Vagina (tissue), 2 donors: ENCODE results near the gene SGSM1. TPM values are rescaled to one million over a fixed set of nuclear protein-coding genes. Genes with fewer than 3 reads are reported as not detected.

Source experiments
- DNase-seq, 2 donors: peaks; one replicate each; pipeline ENCODE4 v3.0.0-alpha.2; 2017; ENCODE audit errors: extremely low spot score in 2 of 2
- H3K27ac ChIP-seq: fragments of 200-600 bp; sonication (generic); one replicate; pipeline ENCODE4 v1.5.1; 2019
- H3K27me3 ChIP-seq: fragments of 200-600 bp; sonication (generic); one replicate; pipeline ENCODE4 v1.5.1; 2019
- H3K36me3 ChIP-seq, 2 donors: fragments of 200-600 bp; sonication (generic); one replicate each; pipeline ENCODE4 v1.5.1; 2017 to 2019
- H3K4me1 ChIP-seq: fragments of 200-600 bp; sonication (generic); one replicate; pipeline ENCODE4 v1.5.1; 2019
- H3K4me3 ChIP-seq, 2 donors: fragments of 200-600 bp; sonication (generic); 1 replicate in 1 of 2; 2 replicates in 1 of 2; pipeline ENCODE4 v1.5.1; 2016 to 2019
- H3K9me3 ChIP-seq: fragments of 200-600 bp; sonication (generic); one replicate; pipeline ENCODE4 v1.5.1; 2019
- CTCF ChIP-seq, 3 experiments: fragments of 450-650 bp in 2 of 3; fragments of 200-600 bp in 1 of 3; sonication (generic) in 1 of 3; IDR thresholded peaks; one replicate each; pipeline ENCODE4 v1.5.1; 2017 to 2019; ENCODE audit warnings: antibody characterized with exemption in 3 of 3, mild to moderate bottlenecking in 2 of 3, moderate library complexity in 2 of 3
- POLR2A ChIP-seq, 2 donors: fragments of 450-650 bp; IDR thresholded peaks; one replicate each; pipeline ENCODE4 v1.6.1; 2017; ENCODE audit warnings: antibody characterized with exemption in 2 of 2, mild to moderate bottlenecking in 2 of 2, moderate library complexity in 2 of 2
- POLR2AphosphoS5 ChIP-seq, 2 donors: sonication (generic); formaldehyde crosslinking; IDR thresholded peaks; one replicate each; pipeline ENCODE4 v1.9.0; 2017; ENCODE audit warnings: antibody characterized with exemption in 2 of 2, mild to moderate bottlenecking in 2 of 2, low read depth in 1 of 2; ENCODE audit not compliant: insufficient read depth in 1 of 2
- intact Hi-C: fragments of 100-400 bp; cut with DNase I; formaldehyde crosslinking; loops from one replicate; pipeline ENCODE4 v1.15.1; 2023
- total RNA-seq: library from RNA; depleted of rRNA; stranded (reverse); fragments of >200 nt; gene quantifications from one replicate; pipeline ENCODE4 v1.2.3, GENCODE V29; 2016

The SGSM1 gene
- total RNA-seq, 1 donor from 2014 or later, result 2.9 TPM

GRCh38 chr22:24819487-24819886 lies 13.5 kb downstream of the SGSM1 start:
- no peaks in the 10 kb centered on the region for H3K4me1 ChIP-seq
- H3K4me3 ChIP-seq, result no peak overlapping the region
- H3K27ac ChIP-seq, result no peak overlapping the region
- no peaks in the 10 kb centered on the region for H3K36me3 ChIP-seq
- no peak for DNase-seq
- intact Hi-C loops, result no loop called here
- TF ChIP-seq POLR2A (IDR thresholded peaks at IDR 0.05), result no peak
- H3K9me3 ChIP-seq, result no peaks in the 10 kb centered on the region
- H3K27me3 ChIP-seq, result no peaks in the 10 kb centered on the region

GRCh38 chr22:24819911-24820461 lies 14.0 kb downstream of the SGSM1 start:
- Histone ChIP-seq H3K4me1 (no peaks in the 10 kb centered on the region), H3K9me3 (no peaks in the 10 kb centered on the region), H3K36me3 (no peaks in the 10 kb centered on the region), H3K27me3 (no peaks in the 10 kb centered on the region), H3K27ac (no peak overlapping the region), H3K4me3 (no peak overlapping the region)
- TF ChIP-seq POLR2AphosphoS5 (IDR thresholded peaks at IDR 0.05; ENCODE audit: insufficient read depth in 1 of 2, low read depth in 1 of 2), result no peak
- TF ChIP-seq CTCF (IDR thresholded peaks at IDR 0.05), result no peak
- no peak for TF ChIP-seq POLR2A (IDR thresholded peaks at IDR 0.05)
- DNase-seq, result no peak
- intact Hi-C loops, result no loop called here

GRCh38 chr22:24822471-24822870 lies 16.5 kb downstream of the SGSM1 start:
- Histone ChIP-seq H3K4me1 (no peaks in the 10 kb centered on the region), H3K27me3 (no peaks in the 10 kb centered on the region), H3K36me3 (no peaks in the 10 kb centered on the region), H3K4me3 (no peak overlapping the region), H3K9me3 (no peaks in the 10 kb centered on the region), H3K27ac (no peak overlapping the region)
- TF ChIP-seq POLR2A (IDR thresholded peaks at IDR 0.05) (no peak), CTCF (IDR thresholded peaks at IDR 0.05) (no peak), POLR2AphosphoS5 (IDR thresholded peaks at IDR 0.05; ENCODE audit: insufficient read depth in 1 of 2, low read depth in 1 of 2) (no peak)
- intact Hi-C loops, result no loop called here
- no peak for DNase-seq

GRCh38 chr22:24823787-24824186 lies 17.8 kb downstream of the SGSM1 start:
- Histone ChIP-seq H3K36me3 (no peaks in the 10 kb centered on the region), H3K27me3 (no peaks in the 10 kb centered on the region), H3K4me1 (no peaks in the 10 kb centered on the region), H3K9me3 (no peaks in the 10 kb centered on the region), H3K27ac (no peak overlapping the region), H3K4me3 (no peak overlapping the region)
- DNase-seq, result no peak
- no peak for TF ChIP-seq POLR2A (IDR thresholded peaks at IDR 0.05)
- intact Hi-C loops, result no loop called here

GRCh38 chr22:24824250-24824649 lies 18.2 kb downstream of the SGSM1 start:
- no peak for DNase-seq

More at GRCh38 chr22:24824250-24824649, 18.2 kb downstream of the SGSM1 start:
- TF ChIP-seq POLR2AphosphoS5 (IDR thresholded peaks at IDR 0.05; ENCODE audit: insufficient read depth in 1 of 2, low read depth in 1 of 2) (no peak), POLR2A (IDR thresholded peaks at IDR 0.05) (no peak), CTCF (IDR thresholded peaks at IDR 0.05) (no peak)
- Histone ChIP-seq H3K36me3 (no peaks in the 10 kb centered on the region), H3K27me3 (no peaks in the 10 kb centered on the region), H3K9me3 (no peaks in the 10 kb centered on the region), H3K4me1 (no peaks in the 10 kb centered on the region), H3K4me3 (no peak overlapping the region), H3K27ac (no peak overlapping the region)
- intact Hi-C loops, result no loop called here
